Subcutaneous abdominal adipose tissue (tissue), 5 donors: ENCODE measurements around the gene WDR36.

Experiments
- H3K27ac ChIP-seq: one replicate; pipeline ENCODE4 v1.7.0; 2013; ENCODE audit warnings: low read depth, mild to moderate bottlenecking, inconsistent platforms, low read length, moderate library complexity
- H3K27me3 ChIP-seq, 5 donors: one replicate each; pipeline ENCODE4 v1.7.0; 2013; ENCODE audit warnings: low read length in 5 of 5, inconsistent platforms in 1 of 5; ENCODE audit not compliant: control insufficient read depth in 5 of 5, insufficient read depth in 4 of 5
- H3K36me3 ChIP-seq, 5 donors: one replicate each; pipeline ENCODE4 v1.7.0; 2013; ENCODE audit warnings: low read length in 5 of 5; ENCODE audit not compliant: control insufficient read depth in 5 of 5, insufficient read depth in 5 of 5
- H3K4me1 ChIP-seq, 5 donors: one replicate each; pipeline ENCODE4 v1.7.0; 2013; ENCODE audit warnings: low read length in 5 of 5, mild to moderate bottlenecking in 3 of 5, moderate library complexity in 1 of 5; ENCODE audit not compliant: control insufficient read depth in 5 of 5, insufficient read depth in 5 of 5
- H3K4me3 ChIP-seq, 5 donors: one replicate each; pipeline ENCODE4 v1.7.0; 2013; ENCODE audit warnings: low read length in 5 of 5, low read depth in 1 of 5
- H3K9ac ChIP-seq, 5 donors: one replicate each; pipeline ENCODE4 v1.7.0; 2013; ENCODE audit warnings: low read length in 5 of 5, mild to moderate bottlenecking in 4 of 5, moderate library complexity in 3 of 5
- H3K9me3 ChIP-seq, 5 donors: one replicate each; pipeline ENCODE4 v1.7.0; 2013; ENCODE audit warnings: low read length in 5 of 5; ENCODE audit not compliant: control insufficient read depth in 5 of 5
- donor health status: healthy.
- donor health status: healthy.
- donor health status: healthy.
- donor health status: healthy.
- donor health status: healthy.

WDR36 gene

DNA sequence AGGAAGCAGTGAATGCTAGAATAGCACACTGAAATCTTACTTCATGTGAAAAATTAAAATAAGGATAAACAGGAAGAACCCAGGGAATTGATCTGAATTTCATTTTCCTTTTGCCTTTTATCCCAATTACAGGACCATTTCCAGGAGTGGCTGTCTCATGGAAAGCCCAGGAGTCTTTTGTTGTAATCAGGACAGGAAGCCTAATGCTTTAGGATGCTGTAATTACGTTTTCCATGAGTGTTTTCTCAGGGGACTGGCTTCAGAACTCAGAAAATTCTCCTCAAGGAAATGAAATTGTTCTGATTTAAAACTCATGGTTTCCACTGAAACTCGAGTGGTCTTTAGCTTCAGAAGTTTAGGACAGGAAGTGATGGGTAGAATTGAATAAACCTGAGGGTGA lies 75.4 kb downstream of the WDR36 start:
- Histone ChIP-seq H3K4me1 (peaks cover 0 to 11% (median 0%) of the 10 kb centered on the region in 5 donors), H3K36me3 (no peaks in the 10 kb centered on the region), H3K4me3 (no peak overlapping the region), H3K9me3 (no peaks in the 10 kb centered on the region), H3K27ac (no peak overlapping the region), H3K27me3 (no peaks in the 10 kb centered on the region), H3K9ac (no peak overlapping the region)

GRCh38 chr5:111168608-111169007 lies 76.5 kb downstream of the WDR36 start:
- Histone ChIP-seq H3K4me1 (peaks cover 0 to 11% (median 0%) of the 10 kb centered on the region in 5 donors), H3K27ac (no peak overlapping the region), H3K9ac (no peak overlapping the region), H3K4me3 (no peak overlapping the region), H3K27me3 (no peaks in the 10 kb centered on the region), H3K9me3 (no peaks in the 10 kb centered on the region), H3K36me3 (no peaks in the 10 kb centered on the region)

- peaks cover 0 to 11% (median 0%) of the 10 kb centered on the region in 5 donors for H3K4me1 ChIP-seq
- H3K9ac ChIP-seq: no peak overlapping the region
- H3K27me3 ChIP-seq: no peaks in the 10 kb centered on the region
- H3K27ac ChIP-seq: no peak overlapping the region
- H3K4me3 ChIP-seq: no peak overlapping the region
- no peaks in the 10 kb centered on the region for H3K36me3 ChIP-seq
- H3K9me3 ChIP-seq: no peaks in the 10 kb centered on the region
These were observed 77.1 kb downstream of the WDR36 start for GRCh38 chr5:111169269-111169668.

- Histone ChIP-seq H3K9ac (no peak overlapping the region), H3K36me3 (no peaks in the 10 kb centered on the region), H3K4me1 (peaks cover 0 to 11% (median 0%) of the 10 kb centered on the region in 5 donors), H3K4me3 (no peak overlapping the region), H3K27me3 (no peaks in the 10 kb centered on the region), H3K27ac (no peak overlapping the region), H3K9me3 (no peaks in the 10 kb centered on the region)
These were observed 78.1 kb downstream of the WDR36 start for GRCh38 chr5:111170279-111170678.

DNA sequence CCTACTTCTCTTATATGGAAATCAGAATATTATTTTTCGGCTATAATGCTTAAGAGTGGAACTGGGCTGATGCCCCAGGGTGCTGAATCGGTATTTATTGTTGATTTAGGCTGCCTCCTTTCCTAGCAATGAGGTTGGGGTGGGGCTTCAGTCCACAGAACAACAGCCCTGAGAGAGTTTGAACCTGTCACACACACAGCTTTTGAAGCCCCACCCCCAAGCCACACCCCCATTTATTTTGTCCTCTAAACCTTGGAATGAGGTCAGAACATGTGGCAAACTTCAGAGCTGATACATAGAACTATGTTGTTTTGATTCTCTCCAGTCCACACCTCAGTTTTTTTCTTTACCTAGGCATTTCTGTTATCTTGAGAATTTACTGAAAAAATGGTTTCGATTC lies 80.4 kb downstream of the WDR36 start:
- Histone ChIP-seq H3K4me3 (no peak overlapping the region), H3K27ac (no peak overlapping the region), H3K36me3 (no peaks in the 10 kb centered on the region), H3K27me3 (no peaks in the 10 kb centered on the region), H3K9ac (no peak overlapping the region), H3K4me1 (peaks cover 0 to 8% (median 0%) of the 10 kb centered on the region in 5 donors), H3K9me3 (no peaks in the 10 kb centered on the region)

- Histone ChIP-seq H3K27me3 (no peaks in the 10 kb centered on the region), H3K36me3 (no peaks in the 10 kb centered on the region), H3K27ac (no peak overlapping the region), H3K9ac (no peak overlapping the region), H3K9me3 (no peaks in the 10 kb centered on the region), H3K4me3 (no peak overlapping the region), H3K4me1 (no peaks in the 10 kb centered on the region)
These were observed 81.3 kb downstream of the WDR36 start for GRCh38 chr5:111173476-111173875.
